HG02938 (cell line): ENCODE results near the gene EGFL7.

ENCODE experiments used
- ATAC-seq: cut with Tn5 transposase; IDR thresholded peaks from one replicate; pipeline ENCODE4 v1.9.1; 2021; ENCODE audit warnings: mild to moderate bottlenecking, moderate library complexity; ENCODE audit not compliant: unreplicated experiment

Gene EGFL7

GRCh38 chr9:136658849-136659535 lies 3.7 kb upstream of the EGFL7 start:
- no peak for ATAC-seq

- no peak for ATAC-seq
Observed at GRCh38 chr9:136659861-136660784, 2.6 kb upstream of the EGFL7 start.

- no peak for ATAC-seq
Observed at GRCh38 chr9:136660971-136661550, 1.7 kb upstream of the EGFL7 start.

GRCh38 chr9:136661641-136662325 lies 933 bp upstream of the EGFL7 start:
- ATAC-seq: no peak

- no peak for ATAC-seq
Observed at GRCh38 chr9:136662326-136662655, 425 bp upstream of the EGFL7 start.

GRCh38 chr9:136664000-136664915 lies 1.5 kb downstream of the EGFL7 start:
- no peak for ATAC-seq

GRCh38 chr9:136665111-136665703 lies 2.5 kb downstream of the EGFL7 start:
- ATAC-seq: no peak

- ATAC-seq: no peak
Observed at GRCh38 chr9:136665704-136666371, 3.1 kb downstream of the EGFL7 start.

- ATAC-seq: no peak
Observed at GRCh38 chr9:136666372-136667213, 3.9 kb downstream of the EGFL7 start.

- ATAC-seq: no peak
Observed at GRCh38 chr9:136667214-136667939, 4.7 kb downstream of the EGFL7 start.

- no peak for ATAC-seq
Observed at GRCh38 chr9:136667940-136668760, 5.4 kb downstream of the EGFL7 start.

GRCh38 chr9:136668983-136669790 lies 6.5 kb downstream of the EGFL7 start:
- ATAC-seq: no peak

GRCh38 chr9:136669791-136670464 lies 7.2 kb downstream of the EGFL7 start:
- ATAC-seq: no peak

- ATAC-seq: no peak
Observed at GRCh38 chr9:136670576-136671253, 8.0 kb downstream of the EGFL7 start.

GRCh38 chr9:136671254-136671614 lies 8.5 kb downstream of the EGFL7 start:
- no peak for ATAC-seq
